Fibroblast of skin of right biceps (primary cell): ENCODE data around the gene EPB41.
"Not testable (repeated sequence)": the region's sequence is repeated elsewhere in the genome, so short reads cannot be mapped to it uniquely, and the experiment has no call there.

Experiments used
- DNase-seq: peaks from one replicate; pipeline ENCODE4 v3.0.0-alpha.2; 2013

EPB41 gene

DNA sequence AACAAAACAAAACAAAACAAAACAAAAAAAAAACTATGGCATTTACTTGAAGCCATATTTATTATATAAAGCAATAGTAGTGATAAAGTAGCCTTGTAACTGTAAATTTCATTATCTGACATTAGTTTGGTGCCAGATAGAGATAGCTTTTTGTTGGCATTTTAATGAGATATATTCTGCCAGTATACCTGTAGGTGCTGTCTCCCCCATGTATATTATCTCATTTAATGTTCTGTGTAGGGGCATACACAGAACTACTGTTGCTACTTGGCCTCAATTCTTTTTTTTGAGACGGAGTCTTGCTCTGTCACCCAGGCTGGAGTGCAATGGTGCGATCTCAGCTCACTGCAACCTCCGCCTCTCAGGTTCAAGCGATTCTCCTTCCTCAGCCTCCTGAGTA lies 141.9 kb downstream of the EPB41 start:
- no peak for DNase-seq

DNA sequence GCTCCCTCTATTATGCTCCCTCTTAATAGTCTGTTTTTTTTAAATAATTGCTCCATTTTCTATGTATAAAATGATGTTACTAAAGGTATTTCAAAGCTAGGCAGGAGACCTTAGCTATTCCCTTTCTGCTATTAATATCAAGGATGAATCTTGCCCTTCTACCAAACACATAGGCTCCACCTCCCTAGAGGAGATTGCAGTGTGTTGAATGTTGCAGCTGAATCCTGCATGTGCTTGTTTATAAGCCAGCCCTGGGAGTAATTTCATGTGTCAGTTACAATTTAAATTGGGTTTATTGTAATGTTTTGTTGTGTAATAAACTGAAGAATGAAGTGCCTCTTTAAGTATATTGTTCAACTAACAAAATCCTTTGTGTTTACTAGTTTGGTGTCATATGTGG lies 143.3 kb downstream of the EPB41 start:
- DNase-seq, result no peak

DNA sequence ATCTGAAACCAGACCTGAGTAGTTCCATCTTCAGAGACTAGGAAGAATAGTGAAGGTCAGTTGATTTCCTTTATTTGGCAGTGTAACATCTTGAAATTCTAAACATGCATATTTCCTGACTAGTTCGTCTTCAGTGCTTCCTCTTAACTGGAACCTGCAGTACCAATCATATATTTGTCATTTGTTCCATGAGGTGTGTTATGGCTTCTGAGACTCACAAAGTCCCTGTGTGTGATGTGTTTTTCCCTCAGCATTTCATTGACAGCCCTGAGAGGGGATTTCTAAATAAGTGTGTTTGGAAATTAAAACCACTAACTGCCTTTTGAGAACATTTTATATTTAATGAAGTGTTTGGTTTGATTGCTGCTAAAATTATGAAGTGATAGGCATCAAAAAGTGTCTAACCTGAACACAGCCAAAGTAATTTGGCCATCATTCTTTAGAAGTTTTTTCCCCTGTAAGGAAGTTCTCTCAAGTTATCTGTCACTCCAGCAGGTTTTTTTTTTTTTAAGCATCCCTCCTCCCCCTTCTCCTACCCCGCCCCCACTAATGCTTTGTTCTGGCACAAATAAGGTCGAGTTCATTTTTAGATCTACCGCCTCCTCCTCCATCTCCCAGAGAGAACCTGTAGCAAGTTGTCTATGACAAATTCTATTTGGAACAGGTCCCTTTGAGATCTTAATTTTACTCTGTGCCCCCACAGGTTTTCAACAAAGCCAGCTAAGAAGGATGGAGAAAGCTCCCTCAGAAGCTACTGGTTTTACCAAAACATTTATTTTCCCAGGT lies 148.0 kb downstream of the EPB41 start:
- DNase-seq, result no peak

DNA sequence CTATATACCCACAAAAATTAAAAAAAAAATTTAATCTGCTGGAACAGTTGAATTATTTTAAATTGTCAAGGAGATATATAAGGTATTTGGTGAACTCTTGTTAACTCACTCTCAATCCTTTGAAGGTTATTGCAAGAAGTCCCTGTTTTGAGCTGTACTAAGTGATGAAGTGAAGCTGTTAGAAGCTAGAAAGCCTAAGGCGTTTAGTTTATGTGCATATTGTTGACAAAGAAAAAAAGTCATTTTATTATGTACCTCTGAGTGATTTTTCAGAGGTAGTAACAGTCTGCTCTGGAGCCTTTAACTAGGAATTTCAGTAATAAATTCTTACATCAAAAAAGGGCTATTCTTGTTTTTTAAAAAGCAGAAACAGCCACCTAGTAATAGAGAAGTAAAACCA lies 149.7 kb downstream of the EPB41 start:
- DNase-seq, result no peak

DNA sequence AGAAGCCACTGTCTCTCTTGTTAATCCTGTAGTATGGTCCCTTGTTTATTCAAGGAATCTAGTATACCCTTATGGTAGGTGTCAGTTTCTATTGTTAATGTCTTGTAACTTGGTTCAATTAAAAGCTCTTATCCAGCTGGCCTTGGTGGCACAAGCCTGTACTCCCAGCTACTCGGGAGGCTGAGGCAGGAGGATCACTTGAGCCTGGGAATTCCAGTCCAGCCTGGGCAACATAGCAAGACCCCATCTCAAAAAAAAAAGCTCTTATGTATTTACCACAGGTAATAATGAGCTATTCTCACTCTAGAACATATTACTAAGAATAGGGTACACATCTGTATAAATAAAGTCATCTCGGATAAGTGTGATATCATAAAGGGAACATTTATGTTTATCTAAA lies 162.8 kb downstream of the EPB41 start:
- DNase-seq, result no peak

DNA sequence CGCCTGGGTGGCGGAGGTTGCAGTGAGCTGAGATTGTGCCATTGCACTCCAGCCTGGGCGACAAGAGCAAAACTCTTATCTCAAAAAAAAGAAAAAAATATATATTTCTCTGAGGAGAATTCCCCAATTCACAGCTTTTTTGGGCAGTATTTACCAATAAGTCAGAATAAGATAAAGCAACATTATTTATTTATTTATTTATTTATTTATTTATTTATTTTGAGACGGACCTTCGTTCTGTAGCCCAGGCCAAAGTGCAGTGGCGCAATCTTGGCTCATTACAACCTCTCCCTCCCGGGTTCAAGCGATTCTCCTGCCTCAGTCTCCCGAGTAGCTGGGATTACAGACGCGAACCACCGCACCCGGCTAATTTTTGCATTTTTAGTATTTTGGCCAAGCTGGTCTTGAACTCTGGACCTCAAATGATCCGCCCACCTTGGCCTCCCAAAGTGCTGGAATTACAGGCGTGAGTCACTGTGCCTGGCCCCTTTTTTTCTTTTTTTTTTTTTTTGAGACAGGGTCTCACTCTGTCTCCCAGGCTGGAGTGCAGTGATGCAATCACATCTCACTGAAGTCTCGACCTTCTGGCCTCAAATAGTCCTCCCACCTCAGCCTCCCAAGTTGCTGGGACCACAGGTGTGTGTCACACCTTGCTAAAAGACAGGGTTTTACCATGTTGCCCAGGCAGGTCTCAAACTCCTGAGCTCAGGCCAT lies 165.7 kb downstream of the EPB41 start:
- not testable (repeated sequence) for DNase-seq

DNA sequence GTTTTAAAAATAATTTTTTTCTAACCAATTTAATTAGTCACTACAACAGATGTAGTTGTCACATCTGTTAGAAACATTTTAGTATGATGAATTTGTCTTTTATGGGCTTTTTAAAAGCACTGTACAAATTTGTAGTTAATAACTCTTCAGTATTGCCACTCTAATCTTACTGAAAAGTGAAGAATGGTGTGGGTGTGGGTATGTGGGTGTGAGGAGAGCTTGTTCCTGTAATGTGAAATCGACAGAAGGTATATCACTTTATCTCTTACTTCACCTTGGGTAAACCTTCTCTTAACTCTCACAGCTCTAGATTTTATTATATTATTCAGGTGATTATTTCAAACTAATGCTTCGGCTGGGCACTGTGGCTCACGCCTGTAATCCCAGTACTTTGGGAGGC lies 166.8 kb downstream of the EPB41 start:
- DNase-seq, result no peak

DNA sequence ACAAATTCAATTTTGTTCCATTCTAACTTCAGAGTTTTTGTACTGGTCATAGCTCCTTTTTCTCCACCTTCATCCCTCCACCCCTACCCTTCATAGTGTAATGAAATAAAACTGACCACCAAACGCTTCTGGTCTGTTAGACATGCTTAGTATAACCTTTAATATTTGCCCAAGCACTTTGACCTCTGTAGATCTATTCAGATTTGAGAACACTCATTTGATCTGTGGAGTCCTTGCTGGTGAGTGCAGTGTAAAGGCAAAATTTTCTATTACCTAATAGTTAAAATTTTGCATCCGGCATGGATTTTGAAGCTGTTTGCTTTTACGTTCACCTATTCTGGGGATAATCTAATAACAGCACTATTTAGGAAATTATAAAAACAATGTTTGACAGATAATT lies 168.2 kb downstream of the EPB41 start:
- no peak for DNase-seq

DNA sequence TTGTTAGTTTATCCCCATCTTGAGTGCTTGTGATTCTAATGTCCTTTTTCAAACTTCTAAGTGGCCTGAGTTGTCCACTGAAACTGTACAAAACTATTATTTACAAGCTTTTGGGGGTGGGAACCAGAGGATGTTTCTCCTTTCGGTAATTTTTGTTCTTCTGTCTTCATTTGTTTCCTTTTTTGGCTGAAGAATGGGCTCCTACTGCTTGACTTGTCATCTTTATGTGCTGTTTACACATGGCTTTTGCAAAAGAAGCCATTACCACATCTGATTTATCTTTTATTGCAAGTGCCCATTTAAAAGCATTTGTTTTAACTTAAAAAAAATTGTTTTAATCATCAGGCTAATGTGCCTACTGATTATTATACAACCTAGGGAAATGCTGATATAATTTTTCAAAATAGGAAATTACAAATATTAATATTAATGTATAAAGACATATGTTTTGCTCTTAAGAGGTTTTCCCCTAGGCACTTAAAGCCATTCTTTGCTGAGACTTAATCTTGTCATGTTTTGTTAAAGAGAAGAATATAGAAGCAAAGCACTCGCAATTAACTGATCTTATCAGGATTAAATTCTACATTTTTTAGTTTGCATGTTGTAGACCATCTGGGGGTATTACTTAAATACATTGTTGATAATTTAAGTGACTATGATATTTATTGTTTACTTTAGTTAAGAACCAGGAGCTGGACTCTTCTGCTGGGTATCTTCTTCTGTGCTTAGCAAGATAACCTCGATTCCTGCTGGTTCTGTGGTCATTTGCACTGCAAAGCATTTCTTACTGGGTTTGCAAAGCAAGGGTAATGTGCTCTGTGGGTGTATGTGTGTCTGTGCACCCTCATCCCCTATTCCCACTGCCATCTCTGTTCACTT lies 169.2 kb downstream of the EPB41 start:
- DNase-seq, result no peak

DNA sequence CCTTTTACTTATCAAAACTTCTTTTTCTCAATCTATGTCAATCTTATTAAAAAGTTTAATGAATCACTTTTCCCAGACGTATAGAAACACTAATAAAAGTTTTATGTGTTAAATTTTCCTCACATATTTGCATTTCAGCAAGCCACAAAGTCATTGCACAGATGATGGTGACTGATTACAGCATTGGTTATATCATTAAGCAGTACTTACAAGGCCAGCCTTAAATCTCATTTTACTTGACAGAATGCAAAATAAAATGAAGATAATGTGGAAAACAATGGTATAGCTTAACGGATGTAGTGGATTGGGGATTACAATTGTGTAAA lies 169.8 kb downstream of the EPB41 start:
- no peak for DNase-seq

DNA sequence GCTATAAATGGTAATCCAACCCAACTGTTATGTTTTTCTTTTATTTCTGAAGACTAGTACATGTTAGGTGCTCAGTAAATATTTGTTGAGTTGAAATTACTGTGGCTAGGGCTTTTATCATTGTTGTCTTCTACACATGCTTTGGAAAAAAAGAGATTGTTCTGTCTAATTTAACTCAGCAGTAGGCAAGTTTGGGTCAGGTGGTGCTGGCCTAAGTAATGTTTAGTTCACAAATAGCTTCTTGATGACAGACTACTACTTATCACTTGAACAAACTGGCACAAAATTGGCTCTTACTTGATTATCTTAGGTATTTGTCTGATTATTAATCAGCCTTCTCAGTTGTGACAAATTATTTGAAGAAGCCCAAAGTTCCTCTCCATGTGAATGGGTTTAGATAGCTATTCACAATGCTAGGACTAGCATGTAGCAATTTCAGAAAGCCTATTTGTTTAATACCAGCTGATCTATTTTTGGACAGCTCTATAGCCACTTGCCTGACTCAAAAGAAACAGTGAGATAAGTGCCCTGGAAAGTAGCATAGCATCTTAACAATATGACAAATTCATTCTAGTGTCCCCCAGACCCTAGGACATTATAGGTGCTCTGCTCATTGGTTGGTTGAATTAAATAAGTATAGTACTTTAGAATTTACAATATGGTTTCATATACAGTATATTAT lies 176.7 kb downstream of the EPB41 start:
- DNase-seq, result no peak

DNA sequence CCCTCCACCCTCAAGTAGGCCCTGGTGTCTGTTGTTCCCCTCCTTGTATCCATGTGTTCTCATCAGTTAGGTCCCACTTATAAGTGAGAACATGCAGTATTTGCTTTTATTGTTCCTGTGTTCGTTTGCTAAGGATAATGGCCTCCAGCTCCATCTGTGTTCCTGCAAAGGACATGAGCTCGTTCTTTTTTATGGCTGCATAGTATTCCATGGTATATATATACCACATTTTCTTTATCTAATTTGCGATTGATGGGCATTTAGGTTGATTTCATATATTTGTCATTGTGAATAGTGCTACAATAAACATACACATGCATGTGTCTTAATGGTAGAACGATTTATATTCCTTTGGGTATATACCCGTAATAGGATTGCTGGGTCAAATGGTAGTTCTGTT lies 178.3 kb downstream of the EPB41 start:
- not testable (repeated sequence) for DNase-seq

DNA sequence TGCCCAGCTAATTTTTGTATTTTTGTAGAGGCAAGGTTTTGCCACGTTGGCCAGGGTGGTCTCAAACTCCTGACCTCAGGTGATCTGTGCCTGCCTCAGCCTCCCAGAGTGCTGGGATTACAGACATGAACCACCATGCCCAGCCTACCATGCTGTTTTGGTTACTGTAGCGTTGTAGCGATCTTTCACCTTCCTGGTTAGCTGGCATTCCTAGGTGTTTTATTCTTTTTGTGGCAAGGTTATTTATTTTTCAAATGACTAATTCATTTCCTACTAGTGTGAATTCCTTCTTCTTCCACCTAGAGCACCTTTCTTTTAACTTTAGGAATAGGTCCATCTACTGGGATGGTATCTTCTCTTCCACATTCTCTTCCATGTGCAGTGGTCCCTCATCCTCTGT lies 180.1 kb downstream of the EPB41 start:
- no peak for DNase-seq

DNA sequence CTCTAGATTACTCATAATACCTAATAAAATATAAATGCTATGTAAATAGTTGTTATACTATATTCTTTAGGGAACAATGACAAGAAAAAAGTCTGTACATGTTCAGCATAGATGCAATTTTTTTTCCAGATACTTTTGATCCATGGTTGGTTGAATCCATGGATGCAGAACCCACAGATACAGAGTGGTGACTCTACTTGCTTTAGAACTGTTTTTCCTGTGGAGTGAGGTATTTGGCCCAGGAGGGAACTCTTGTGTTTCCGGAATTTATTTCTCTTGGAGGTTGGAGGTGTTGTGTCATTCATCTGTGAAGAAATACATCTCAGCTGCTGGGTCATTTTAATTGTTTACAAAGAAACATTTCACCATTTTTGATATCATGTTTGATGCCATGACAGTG lies 180.6 kb downstream of the EPB41 start:
- no peak for DNase-seq

DNA sequence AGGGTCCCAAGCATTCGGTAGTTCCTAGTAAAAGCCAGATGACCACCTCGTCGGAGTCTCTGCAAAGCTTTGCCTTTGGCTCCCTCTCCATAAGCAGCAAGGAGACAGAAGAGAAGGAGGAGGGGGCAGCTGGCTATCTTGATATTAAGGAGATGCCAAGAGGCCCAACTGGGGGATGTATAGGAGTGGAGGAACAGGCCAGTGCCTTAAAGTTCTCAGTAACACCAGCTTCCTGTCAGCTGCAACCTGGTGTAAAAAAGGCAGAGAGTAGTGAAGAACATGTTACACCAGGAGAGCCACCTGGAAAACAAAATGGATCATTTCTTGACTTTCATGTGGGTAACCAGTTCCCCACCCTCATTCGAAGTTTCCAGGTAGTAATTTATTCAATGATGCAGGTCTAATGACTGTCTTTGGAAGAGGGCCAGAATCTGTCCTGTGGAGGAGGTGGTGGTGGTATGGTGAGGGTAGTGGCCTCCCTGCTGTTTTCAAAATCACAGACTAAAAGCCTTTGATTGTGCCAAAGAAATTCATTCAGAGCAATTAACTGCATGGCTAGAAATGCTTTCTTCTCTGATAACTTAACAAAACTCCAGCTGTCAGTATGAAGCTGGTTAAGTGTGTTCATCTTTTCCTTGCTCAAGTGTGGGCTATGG lies 182.0 kb downstream of the EPB41 start:
- DNase-seq, result no peak

DNA sequence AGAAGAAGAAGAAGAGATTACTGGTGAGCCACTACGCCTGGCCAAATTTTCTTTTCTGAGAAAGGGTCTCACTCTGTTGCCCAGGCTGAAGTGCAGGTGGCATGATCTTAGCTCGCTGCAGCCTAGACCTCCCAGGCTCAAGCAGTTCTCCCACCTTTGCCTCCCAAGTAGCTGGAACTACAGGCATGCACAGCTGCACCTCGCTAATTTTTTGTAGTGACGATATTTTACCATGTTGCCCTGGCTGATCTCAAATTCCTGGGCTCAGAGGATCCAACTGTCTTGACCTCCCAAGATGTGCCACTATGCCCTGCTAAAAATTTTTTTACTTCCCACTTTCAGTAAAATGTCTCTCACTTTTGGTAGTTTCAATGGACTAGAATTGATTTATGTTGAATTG lies 184.9 kb downstream of the EPB41 start:
- DNase-seq, result no peak

DNA sequence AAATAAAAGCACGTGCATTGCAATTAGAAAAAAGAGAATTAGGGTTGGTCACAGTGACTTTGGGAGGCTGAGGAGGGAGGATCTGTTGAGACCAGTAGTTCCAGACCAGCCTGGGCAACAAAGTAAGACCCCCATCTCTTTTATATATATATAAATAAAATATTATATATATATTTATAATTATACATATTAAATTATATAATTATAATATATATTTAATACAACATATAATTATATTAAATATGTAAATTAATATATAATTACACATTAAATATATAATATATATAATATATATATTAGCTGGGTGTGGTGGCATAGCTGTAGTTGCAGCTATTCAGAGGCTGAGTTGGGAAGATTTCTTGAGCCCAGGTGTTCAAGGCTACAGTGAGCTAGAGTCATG lies 186.1 kb downstream of the EPB41 start:
- DNase-seq, result no peak

DNA sequence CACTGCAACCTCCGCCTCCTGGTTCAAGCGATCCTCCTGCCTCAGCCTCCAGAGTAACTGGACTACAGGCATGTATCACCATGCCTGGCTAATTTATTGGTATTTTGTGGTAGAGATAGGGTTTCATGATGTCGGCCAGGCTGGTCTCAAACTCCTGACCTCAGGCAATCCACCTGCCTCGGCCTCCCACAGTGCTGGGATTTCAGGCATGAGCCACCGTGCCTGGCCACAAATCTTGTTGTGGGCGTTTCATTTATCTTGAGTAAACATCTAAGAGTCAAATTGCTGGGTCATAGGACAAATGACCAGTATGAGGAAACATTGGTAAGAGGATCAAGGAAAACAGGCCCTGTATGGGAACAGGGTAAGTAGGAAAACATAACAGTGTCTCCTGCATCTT lies 191.5 kb downstream of the EPB41 start:
- no peak for DNase-seq

DNA sequence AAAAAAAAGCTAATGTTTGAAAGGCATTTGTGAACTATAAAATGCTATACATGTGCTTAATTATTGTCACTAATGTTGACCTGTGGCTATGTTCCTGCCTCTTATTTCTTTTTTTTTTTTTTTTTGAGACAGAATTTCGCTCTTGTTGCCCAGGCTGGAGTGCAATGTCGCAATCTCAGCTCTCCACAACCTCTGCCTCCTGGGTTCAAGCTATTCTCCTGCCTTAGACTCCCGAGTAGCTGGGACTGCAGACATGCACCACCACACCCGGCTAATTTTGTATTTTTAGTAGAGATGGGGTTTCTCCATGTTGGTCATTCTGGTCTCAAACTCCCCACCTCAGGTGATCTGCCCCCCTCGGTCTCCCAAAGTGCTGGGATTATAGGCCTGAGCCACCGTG lies 193.7 kb downstream of the EPB41 start:
- not testable (repeated sequence) for DNase-seq

DNA sequence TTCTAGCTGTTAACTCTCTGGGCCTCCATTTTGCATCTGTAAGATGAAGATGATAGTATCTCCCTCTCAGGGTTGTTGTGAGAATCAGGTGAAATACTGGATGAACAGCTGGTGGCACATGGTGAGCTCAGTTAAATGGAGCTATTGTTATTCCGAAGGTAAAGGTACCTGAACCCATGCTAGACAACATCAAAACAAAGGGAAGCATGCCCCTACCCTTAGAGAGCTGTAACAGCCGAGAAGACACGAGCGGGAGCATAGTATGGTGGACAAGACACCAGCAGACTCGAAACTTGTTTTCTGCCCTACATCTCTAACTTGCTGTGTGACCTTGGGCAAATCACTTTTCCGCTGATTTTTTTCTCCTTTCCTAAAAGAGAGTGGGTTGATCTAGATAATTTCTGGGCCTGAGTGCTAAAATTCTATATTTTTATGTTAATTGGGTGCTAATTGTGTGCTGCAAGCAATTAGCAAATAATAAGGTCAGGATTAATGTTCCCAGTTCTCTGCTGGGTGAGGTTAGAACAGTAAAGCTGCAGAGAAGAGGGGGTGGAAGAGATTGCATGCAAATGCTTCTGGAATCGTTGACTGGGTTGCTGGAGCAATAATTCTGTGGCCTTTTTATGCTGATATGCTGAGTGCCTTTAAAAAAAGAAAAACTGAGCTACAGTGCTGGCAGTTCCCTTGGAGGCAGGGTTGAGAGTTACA lies 198.5 kb downstream of the EPB41 start:
- no peak for DNase-seq

DNA sequence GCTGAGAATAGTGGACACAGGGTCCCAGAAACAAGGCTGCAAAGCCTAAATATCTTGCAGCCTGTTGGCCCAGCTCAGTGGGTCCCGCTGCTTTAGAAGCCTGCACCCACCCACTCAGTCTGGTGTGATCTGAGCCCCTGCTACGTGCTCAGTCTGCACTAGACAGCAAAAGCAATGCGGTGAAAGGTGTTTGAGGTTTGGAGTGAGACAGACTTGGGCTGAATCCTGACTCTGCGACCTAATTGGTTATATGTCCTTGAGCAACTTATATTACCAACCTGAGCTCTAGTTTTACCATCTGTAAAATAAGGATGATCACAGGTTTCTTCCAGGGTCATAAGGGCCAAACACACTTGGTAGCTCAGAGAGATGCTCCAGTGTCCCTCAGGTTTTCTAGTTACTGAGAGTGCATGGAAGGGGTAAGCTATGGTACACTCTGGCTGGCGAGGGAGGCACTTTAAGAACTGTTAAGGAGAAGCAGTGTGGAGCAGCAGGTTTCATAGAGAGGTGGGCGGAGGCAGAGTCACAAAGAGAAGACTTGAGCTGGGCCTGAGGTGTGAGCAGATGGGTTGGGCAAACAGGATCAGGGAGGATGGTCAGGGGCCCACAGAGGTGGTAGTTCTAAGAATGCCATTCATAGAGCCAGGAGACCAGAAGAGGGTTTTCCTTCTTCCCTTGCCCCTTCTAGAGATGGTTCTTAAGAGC lies 199.2 kb downstream of the EPB41 start:
- DNase-seq, result no peak
